Heart left ventricle (tissue), 16 donors: ENCODE measurements around the gene MS4A5. TPM values are rescaled to one million over a fixed set of nuclear protein-coding genes. Genes with fewer than 3 reads are reported as not detected.
"Not testable (repeated sequence)": the region's sequence is repeated elsewhere in the genome, so short reads cannot be mapped to it uniquely, and the experiment has no call there.

Source experiments
- ATAC-seq, 4 donors: fragments of 200-7000 bp; cut with Tn5 transposase; one replicate each; pipeline ENCODE4 v1.9.1; 2020 to 2022; ENCODE audit warnings: moderate library complexity in 4 of 4, mild to moderate bottlenecking in 3 of 4, moderate number of reproducible peaks in 1 of 4
- DNase-seq, 5 donors: peaks; one replicate each; pipeline ENCODE4 v3.0.0-alpha.2; 2020
- H3K27ac ChIP-seq, 12 donors: fragments of 200-600 bp; sonication (generic) in 4 of 12; one replicate each; pipeline versions ENCODE4 v1.5.0 to v1.8.0; 2016 to 2022; ENCODE audit warnings: mild to moderate bottlenecking in 2 of 12
- H3K27me3 ChIP-seq, 9 donors: fragments of 200-600 bp; sonication (generic) in 2 of 9; one replicate each; pipeline versions ENCODE4 v1.5.1 to v1.8.0; 2016 to 2022; ENCODE audit warnings: mild to moderate bottlenecking in 3 of 9
- H3K36me3 ChIP-seq, 9 donors: fragments of 200-600 bp; sonication (generic) in 2 of 9; one replicate each; pipeline versions ENCODE4 v1.5.0 to v1.8.0; 2018 to 2022; ENCODE audit warnings: mild to moderate bottlenecking in 2 of 9
- H3K4me1 ChIP-seq, 12 donors: fragments of 200-600 bp; sonication (generic) in 4 of 12; one replicate each; pipeline versions ENCODE4 v1.5.0 to v1.8.0; 2016 to 2022; ENCODE audit warnings: mild to moderate bottlenecking in 3 of 12
- H3K4me3 ChIP-seq, 12 donors: fragments of 200-600 bp; sonication (generic) in 4 of 12; one replicate each; pipeline versions ENCODE4 v1.5.0 to v1.8.0; 2017 to 2022; ENCODE audit warnings: mild to moderate bottlenecking in 9 of 12, moderate library complexity in 4 of 12
- H3K9me3 ChIP-seq, 12 donors: fragments of 200-600 bp; sonication (generic) in 4 of 12; one replicate each; pipeline versions ENCODE4 v1.5.0 to v1.8.0; 2016 to 2022; ENCODE audit warnings: mild to moderate bottlenecking in 1 of 12
- CTCF ChIP-seq, 12 donors: fragments of 200-600 bp; sonication (generic) in 4 of 12; IDR thresholded peaks; one replicate each; pipeline versions ENCODE4 v1.5.0 to v1.8.0; 2018 to 2022; ENCODE audit warnings: antibody characterized with exemption in 12 of 12, mild to moderate bottlenecking in 5 of 12
- POLR2A ChIP-seq, 2 donors: fragments of 450-650 bp; IDR thresholded peaks; one replicate each; pipeline ENCODE4 v1.6.1; 2017; ENCODE audit warnings: antibody characterized with exemption in 2 of 2, mild to moderate bottlenecking in 2 of 2, moderate library complexity in 2 of 2
- WGBS, 4 donors: extraction: QIAGEN DNeasy Blood & Tissue Kit in 2 of 4; methylation state at CpG; one replicate each; pipeline versions ENCODE4 v1.1.5 to v1.1.7; 2013 to 2018; 5-methylcytosine and 5-hydroxymethylcytosine counted together
- intact Hi-C, 10 donors: fragments of 100-400 bp; cut with DNase I; formaldehyde crosslinking; loops; one replicate each; pipeline versions ENCODE4 v1.11.1 to v1.14.2; 2022
- polyA plus RNA-seq, 2 donors: library from polyadenylated mRNA; stranded (reverse); fragments of 200-250 nt; gene quantifications; one replicate each; pipeline ENCODE4 v1.2.3, GENCODE V29; 2013
- total RNA-seq, 9 donors: library from RNA; depleted of rRNA in 2 of 9; stranded (reverse); fragments of >200 nt in 2 of 9; fragmentation: NEBNext Ultra II Directional in 3 of 9; extraction: Animal tissue kit (Norgen Biotek cat#: 25700) in 3 of 9; gene quantifications; one replicate each; pipeline versions ENCODE4 v1.1.0 to v1.2.4, GENCODE V29; 2016 to 2023
- donor health status: ischemic (EF 13 %, LVEDD 7.1; RV severe dilation, severe dysfunction).
- donor health status: healthy with polysubstance abuse.
- donor health status: DM: no; HTN: yes; CAD: no.
- donor health status: DM: no; HTN: no; CAD: no.
- donor health status: ischemic (EF 25% LVEDD 6.9; RV normal size, moderate dysfunction).
- donor health status: ischemic (EF 25% LVEDD 5.7; RV mildly dilated, moderate dysfunction).
- donor health status: healthy.
- donor health status: DM: yes; HTN: yes; CAD: no.
- donor health status: ischemic (EF 35%, LVEDD 5.7; RV mildly dilated, moderate dysfunction).
- donor health status: nonischemic (EF 11% LVEDD 7.7; RV severe dilation, severe dysfunction).
- donor health status: DM: yes; HTN: yes; CAD: no.
- donor health status: PGD.
- donor health status: ischemic (EF 29% LVEDD 5.4; RV normal size, mild dysfunction).
- donor health status: nonischemic (EF 23%, LVEDD 6.1; RV moderate dilation, normal function).

MS4A5 gene
- total and polyA plus RNA-seq, 11 donors: not detected

DNA sequence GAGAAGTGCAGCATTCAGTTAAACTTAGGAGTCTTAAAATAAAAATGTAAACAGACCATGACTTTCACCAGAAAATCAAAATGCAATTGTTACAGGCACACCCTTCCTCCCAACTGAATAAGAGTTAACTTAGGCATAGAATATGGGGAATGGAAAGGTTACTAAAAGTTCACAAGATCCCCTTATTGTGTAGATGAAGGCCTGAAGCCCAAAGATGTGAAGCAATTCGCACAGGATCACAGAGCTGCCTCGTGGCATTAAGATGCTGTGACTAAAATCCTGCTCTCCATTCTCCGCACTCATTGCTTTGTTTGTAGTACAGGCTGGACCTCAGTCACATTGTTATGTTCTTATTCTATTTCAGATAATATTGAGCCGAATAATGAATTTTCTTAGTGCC, 4.0 kb downstream of the MS4A5 start:
- WGBS, 4 donors: 67 to 77% (median 70%) methylated on average over 4 of the region's 4 CpGs
- Histone ChIP-seq H3K27me3 (no peaks in the 10 kb centered on the region), H3K4me1 (no peaks in the 10 kb centered on the region), H3K36me3 (no peaks in the 10 kb centered on the region), H3K4me3 (no peak overlapping the region), H3K27ac (no peak overlapping the region), H3K9me3 (no peaks in the 10 kb centered on the region)
- ATAC-seq: no peak
- DNase-seq: no peak
- no peak for TF ChIP-seq CTCF (IDR thresholded peaks at IDR 0.05)
- intact Hi-C loops: no loop called here

DNA sequence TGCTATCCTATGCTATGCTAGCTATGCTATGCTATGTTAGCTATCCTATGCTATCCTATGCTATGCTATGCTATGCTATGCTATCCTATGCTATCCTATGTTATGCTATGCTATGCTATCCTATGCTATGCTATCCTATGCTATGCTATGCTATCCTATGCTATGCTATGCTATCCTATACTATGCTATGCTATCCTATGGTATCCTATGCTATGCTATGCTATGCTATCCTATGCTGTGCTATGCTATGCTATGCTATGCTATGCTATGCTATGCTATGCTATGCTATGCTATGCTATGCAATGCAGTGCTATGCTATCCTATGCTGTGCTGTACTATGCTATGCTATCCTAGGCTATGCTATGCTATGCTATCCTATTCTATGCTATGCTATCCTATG, 17.7 kb downstream of the MS4A5 start:
- H3K27ac ChIP-seq: no peak overlapping the region
- H3K4me3 ChIP-seq: peak overlapping the region in 1 of 12 donors; percentile 53
- intact Hi-C loops: no loop called here
- H3K4me1 ChIP-seq: peaks cover 0 to 17% (median 0%) of the 10 kb centered on the region in 12 donors
- ATAC-seq: no peak
- DNase-seq: no peak
- no peaks in the 10 kb centered on the region for H3K36me3 ChIP-seq
- H3K27me3 ChIP-seq: no peaks in the 10 kb centered on the region
- TF ChIP-seq POLR2A (IDR thresholded peaks at IDR 0.05) (no peak), CTCF (IDR thresholded peaks at IDR 0.05) (no peak)
- H3K9me3 ChIP-seq: peaks cover 0 to 4% (median 0%) of the 10 kb centered on the region in 12 donors

DNA sequence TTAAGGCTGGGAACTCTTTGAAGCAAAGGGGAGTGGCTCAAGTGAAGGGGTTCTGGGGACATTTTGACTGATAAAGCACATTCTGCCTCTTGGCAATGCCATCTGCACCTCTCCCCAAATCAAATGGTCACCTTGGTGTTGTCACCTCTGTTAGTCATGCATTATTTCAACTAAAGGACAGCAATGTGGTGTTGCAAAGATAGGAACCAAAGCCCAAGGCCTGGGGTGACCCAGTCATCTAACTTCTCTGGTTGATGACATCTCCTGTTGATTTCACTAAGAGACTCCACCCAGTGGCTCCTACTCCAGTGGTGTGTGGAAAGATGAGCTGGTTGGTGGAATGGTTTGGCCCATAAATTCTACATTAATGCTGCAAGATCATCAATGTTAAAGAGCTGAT, 18.5 kb downstream of the MS4A5 start:
- peaks cover 0 to 17% (median 0%) of the 10 kb centered on the region in 12 donors for H3K4me1 ChIP-seq
- H3K4me3 ChIP-seq: no peak overlapping the region
- TF ChIP-seq CTCF (IDR thresholded peaks at IDR 0.05) (no peak), POLR2A (IDR thresholded peaks at IDR 0.05) (no peak)
- H3K36me3 ChIP-seq: no peaks in the 10 kb centered on the region
- ATAC-seq (no peak), DNase-seq (no peak)
- H3K9me3 ChIP-seq: peaks cover 0 to 4% (median 0%) of the 10 kb centered on the region in 12 donors
- no peaks in the 10 kb centered on the region for H3K27me3 ChIP-seq
- intact Hi-C loops: no loop called here
- H3K27ac ChIP-seq: no peak overlapping the region

DNA sequence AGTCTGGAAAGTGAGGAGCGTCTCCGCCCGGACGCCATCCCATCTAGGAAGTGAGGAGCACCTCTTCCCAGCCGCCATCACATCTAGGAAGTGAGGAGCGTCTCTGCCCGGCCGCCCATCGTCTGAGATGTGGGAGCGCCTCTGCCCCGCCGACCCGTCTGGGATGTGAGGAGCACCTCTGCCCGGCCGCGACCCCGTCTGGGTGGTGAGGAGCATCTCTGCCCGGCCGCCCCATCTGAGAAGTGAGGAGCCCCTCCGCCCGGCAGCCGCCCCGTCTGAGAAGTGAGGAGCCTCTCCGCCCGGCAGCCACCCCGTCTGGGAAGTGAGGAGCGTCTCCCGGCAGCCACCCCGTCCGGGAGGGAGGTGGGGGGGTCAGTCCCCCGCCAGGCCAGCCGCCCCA, 21.8 kb downstream of the MS4A5 start:
- intact Hi-C loops, H3K36me3 ChIP-seq, ATAC-seq, H3K9me3 ChIP-seq, H3K4me3 ChIP-seq, H3K27me3 ChIP-seq, H3K27ac ChIP-seq: not testable (repeated sequence)
- H3K4me1 ChIP-seq: peaks cover 0 to 12% (median 0%) of the 10 kb centered on the region in 12 donors
- 91 to 98% (median 94%) methylated on average over 8 to 32 of the region's 32 CpGs for WGBS, 4 donors
- peak in 1 of 5 donors; percentile 57 for DNase-seq

GRCh38 chr11:60454212-60454611, 24.8 kb downstream of the MS4A5 start:
- Histone ChIP-seq H3K4me3 (no peak overlapping the region), H3K4me1 (no peaks in the 10 kb centered on the region), H3K27ac (no peak overlapping the region), H3K27me3 (no peaks in the 10 kb centered on the region), H3K36me3 (no peaks in the 10 kb centered on the region), H3K9me3 (peaks cover 0 to 4% (median 0%) of the 10 kb centered on the region in 12 donors)
- ATAC-seq: no peak
- intact Hi-C loops: no loop called here
- TF ChIP-seq POLR2A (IDR thresholded peaks at IDR 0.05): no peak
- no peak for TF ChIP-seq CTCF (IDR thresholded peaks at IDR 0.05)
- DNase-seq: no peak
